Forelimb muscle (tissue), 1 donor: Measurements from ENCODE around the gene ANKRD36. TPM values are rescaled to one million over a fixed set of nuclear protein-coding genes. Genes with fewer than 3 reads are reported as not detected.
"Not testable (repeated sequence)": the region's sequence is repeated elsewhere in the genome, so short reads cannot be mapped to it uniquely, and the experiment has no call there.

Source experiments
- DNase-seq: peaks from one replicate; pipeline ENCODE4 v3.0.0-alpha.2; 2013; ENCODE audit warnings: low read depth
- polyA plus RNA-seq: library from polyadenylated mRNA; unstranded; fragments of 120-200 nt; gene quantifications from one replicate; pipeline ENCODE4 v1.2.1, GENCODE V29; 2013; ENCODE audit not compliant: insufficient read length

Gene ANKRD36
- polyA plus RNA-seq, 1 donor: 16.5 TPM

DNA sequence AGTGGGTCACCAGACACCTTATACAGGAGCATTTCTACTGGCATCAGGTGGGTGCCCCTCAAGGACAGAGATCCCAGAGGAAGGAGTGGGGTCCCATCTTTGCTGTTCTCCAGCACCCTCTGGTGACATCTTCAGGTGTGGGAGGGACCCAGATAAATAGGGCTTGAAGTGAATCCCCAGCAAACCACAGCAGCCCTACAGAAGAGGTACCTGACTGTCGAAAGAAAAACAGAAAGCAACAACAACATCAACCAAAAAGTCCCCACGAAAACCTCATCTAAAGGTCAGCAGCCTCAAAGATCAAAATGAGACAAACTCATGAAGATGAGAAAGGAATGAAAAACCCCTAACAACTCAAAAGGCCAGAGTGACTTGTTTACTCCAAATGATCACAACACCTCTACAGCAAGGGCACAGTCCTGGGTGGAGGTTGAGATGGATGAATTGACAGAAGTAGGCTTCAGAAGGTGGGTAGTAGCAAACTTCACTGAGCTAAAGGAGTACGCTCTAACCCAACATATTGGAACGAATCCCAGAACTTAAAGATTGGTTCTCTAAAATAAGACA lies 163.4 kb downstream of the ANKRD36 start:
- not testable (repeated sequence) for DNase-seq

DNA sequence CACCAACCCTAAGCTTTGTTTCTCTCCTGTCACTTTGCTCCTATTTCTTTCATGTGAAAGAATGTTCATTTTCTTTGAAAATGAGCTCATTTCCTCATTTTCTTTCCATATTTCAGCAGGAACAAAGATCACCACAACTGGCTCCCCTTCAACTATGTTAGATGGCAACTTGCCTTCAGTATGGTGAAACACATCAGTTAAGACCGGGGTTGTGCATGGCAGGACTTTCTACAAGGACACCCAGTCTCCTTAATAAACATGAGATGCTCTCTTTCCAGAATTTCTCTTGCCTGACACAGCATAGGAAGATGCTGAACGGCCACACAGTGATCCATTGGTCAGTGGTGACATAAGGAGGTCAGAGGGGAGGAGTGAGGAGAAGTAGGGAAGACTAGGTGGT lies 172.2 kb downstream of the ANKRD36 start:
- DNase-seq: not testable (repeated sequence)

DNA sequence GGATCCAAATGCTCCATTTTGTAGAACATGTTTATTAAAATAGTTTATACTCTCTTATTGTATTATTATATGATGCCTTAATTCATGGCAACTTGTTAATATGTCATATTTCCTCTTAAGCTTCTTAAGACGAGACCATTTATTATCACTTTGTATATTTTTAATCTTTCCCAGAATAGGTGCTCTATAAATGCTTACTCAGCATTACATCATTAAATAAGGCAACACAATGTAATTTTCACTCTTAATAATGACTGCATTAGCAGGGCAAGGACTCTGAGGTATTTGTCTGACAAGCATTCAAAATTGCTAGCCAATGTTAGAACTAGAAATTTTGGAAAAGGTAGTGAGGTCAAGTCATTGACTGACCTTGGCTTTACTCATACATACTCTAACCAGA lies 180.7 kb downstream of the ANKRD36 start:
- DNase-seq: not testable (repeated sequence)

Other genes starting within 250 kb of the ANKRD36 start
- 30.4 TPM for gene SEMA4C, start 243.1 kb upstream of the ANKRD36 start, polyA plus RNA-seq
- gene FAM178B, start 126.6 kb upstream of the ANKRD36 start, polyA plus RNA-seq: 1.8 TPM
- 13.8 TPM for gene FAHD2B, start 18.3 kb upstream of the ANKRD36 start, polyA plus RNA-seq